GM18951 (cell line): ENCODE measurements around the gene EBI3.

Experiments used
- POLR2A ChIP-seq: IDR thresholded peaks from 4 replicates; pipeline ENCODE4 v1.6.1; 2011; ENCODE audit warnings: mild to moderate bottlenecking; ENCODE audit not compliant: insufficient read length, insufficient read depth; ENCODE audit errors: extremely low read depth
- in situ Hi-C: fragments of 300-500 bp; cut with MboI; formaldehyde crosslinking; loops from one replicate; pipeline ENCODE4 v1.12.0; 2022; ENCODE audit warnings: low sequenced_read_pairs, mixed read lengths, inconsistent platforms; ENCODE audit not compliant: unreplicated experiment

Gene EBI3

DNA sequence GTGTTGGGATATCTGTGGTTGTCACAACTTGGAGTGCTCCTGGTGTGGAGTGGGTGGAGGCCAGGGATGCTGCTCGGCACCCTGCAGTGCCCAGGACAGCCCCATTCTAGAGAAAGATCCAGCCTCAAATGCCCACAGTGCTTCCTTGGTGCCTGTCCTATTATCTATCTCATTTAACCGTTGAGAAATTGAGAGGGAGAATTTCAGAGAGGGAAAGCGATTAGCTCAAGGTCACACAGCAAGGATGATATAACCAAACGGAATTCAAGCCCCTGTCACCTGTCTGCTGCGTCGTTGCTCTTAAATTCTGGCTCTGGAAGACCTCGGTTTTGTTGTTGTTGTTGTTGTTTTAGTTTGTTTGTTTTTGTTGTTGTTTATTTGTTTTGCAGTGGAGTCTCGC lies 33.3 kb upstream of the EBI3 start:
- in situ Hi-C loops = no loop called here
- no peak for TF ChIP-seq POLR2A

DNA sequence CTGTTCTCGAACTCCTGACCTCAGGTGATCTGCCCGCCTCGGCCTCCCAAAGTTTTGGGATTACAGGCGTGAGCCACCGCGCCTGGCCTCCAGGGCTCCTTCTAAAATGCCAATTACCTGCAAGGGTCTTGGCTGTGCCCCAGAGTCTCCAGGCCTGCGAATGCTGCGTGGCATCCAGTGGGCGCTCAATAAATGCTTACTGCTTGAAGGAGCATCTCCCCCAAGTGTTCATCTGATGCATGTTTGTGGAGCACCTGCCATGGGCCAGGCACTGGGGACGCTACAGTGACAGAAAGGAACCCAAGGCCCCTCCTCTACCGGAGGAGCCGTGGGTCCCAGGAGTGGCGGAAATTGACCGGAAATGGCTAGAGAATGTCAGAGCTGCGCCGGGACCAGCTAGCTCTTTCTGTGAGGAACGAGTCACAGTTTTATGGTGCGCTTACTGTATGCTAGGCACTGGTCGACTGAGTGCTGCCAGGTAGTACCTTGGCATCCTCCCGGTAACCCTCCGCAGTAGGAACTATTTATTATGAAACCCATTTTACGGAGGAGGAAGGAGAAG lies 32.7 kb upstream of the EBI3 start:
- TF ChIP-seq POLR2A = no peak
- in situ Hi-C loops = no loop called here

DNA sequence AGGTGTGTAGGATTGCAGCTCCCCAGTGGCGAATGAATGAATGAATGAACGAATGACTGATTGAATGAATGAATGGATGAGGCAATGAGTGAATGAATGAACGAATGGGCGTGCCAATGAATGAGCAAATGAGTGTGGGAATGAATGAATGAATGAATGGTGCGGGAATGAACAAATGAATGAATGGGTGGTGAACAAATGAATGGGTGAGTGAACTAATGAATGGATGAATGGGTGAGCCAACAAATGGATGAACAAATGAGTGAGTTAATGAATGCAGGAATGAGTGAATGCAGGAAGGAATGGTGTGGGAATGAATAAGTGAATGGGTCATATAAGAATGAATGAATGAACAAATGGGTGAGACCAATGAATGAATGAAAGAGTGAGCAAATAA lies 32.1 kb upstream of the EBI3 start:
- TF ChIP-seq POLR2A = no peak
- in situ Hi-C loops = no loop called here

DNA sequence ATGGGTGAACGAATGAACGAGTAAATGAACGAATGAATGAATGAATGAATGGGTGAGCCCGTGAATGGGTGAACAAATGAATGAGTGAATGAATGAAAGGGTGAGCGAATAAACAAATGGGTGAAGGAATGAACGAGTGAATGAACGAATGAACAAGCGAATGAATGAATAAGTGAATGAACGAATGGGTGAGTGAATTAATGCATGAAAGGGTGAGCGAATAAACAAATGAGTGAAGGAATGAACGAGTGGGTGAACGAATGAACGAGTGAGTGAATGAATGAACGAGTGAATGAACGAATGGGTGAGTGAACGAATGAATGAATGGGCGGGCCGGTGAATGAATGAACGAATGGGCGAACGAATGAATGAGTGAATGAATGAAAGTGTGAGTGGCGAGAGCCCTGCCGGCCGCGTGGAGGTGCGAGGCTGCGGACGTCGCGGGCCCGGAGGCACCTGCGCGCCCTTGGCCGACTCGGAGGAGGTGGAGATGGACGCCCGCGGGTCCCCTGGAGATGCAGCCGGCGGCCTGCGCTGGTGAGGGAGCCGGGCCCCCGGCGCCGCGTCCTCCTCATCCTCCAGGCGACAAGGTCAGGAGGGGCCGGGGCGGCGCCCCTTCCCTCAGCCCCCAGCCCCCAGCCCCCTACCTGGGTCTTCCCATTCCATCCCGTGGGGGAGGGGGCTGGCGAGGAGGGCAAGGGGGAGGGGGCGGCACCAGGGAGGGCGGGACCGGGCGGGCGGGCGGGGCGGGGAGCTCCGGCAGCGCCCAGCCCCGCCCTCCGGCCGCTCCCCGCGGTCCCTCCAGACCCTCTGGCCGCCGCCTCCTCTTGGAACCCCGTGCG lies 31.5 kb upstream of the EBI3 start:
- no peak for TF ChIP-seq POLR2A
- in situ Hi-C loops = no loop called here

DNA sequence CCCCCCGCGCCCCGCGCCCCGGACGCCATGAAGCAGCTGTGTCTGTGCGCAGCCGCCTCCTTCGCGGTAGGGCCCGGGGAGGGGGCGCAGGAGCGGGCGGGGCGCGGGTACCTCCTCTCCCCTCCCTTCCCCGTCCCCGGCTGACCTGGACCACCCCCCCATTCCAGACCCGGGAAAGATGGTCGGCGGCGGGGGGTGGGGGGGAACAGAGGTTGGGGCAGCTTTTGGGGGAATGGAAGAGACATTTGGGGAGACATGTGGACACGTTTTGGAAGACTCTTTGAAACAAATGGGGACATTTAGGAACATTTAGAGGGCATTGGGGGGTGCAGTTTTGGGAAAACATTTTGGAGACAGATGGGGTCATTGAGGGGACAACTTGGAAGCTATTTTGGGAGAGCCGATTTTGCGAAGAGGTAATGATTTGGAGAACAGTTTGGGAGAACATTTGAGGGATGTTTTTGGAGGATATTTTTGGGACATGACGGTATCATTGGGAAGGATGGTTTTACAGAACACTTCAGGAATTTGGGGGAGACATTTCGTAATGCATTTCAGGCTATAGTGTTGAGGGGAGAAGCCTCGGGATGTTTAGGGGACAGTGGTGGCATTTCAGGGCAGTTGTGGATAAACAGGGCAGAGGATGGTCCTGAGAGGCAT lies 30.7 kb upstream of the EBI3 start:
- in situ Hi-C loops = no loop called here
- no peak for TF ChIP-seq POLR2A

DNA sequence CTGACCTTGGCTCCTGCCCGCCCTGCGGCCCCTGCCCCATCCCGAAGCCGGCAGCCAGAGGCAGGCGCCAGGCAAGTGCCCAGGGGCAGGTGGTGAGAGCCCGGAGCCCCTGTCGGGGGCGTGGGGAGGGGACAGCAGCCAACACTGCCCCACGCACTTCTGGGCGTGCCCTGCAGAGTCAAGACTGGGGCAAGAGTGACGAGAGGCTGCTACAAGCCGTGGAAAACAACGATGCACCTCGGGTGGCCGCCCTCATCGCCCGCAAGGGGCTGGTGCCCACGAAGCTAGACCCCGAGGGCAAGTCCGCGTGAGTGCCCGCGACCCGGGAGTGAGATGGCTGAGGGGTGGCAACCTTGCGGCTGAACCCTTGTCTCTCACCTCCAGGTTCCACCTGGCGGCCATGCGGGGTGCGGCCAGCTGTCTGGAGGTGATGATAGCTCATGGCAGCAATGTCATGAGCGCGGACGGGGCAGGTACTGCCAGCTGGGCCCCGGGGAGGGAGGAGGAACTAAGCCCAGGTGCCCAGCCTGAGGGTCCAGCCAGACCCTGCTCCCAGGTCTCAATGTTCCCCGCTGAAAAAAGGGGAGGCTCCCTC lies 29.5 kb upstream of the EBI3 start:
- in situ Hi-C loops = no loop called here

DNA sequence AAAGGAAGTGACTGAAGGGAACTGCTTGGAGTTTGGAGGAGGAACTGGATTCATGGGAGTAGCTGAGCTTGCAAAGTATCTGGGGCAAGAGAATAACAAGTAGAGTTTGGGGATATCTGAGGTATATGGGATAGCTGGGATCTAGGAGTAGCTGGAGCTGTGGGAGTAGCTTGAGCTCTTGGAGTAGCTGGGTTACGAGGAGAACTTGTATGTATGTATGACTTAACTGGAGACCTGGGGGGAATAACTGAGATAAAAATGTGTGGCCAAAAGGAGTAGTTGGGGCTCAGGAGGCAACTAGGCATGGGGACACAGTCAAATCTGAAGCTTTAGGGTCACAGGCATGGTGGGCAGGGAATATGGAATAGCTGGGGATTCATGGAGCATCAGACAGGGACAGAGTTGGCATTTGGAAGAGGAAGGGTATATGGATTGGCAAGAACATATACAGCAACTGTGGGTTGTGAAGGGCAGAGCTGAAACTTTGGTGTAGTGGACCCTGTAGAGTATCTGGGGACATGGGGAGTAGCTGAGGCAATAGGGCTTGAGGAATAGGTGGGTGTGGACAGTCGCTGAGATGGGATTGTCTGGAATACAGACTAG lies 28.3 kb upstream of the EBI3 start:
- in situ Hi-C loops = no loop called here
- TF ChIP-seq POLR2A = no peak

More for the DNA sequence above, 29.5 kb upstream of the EBI3 start:
- no peak for TF ChIP-seq POLR2A

DNA sequence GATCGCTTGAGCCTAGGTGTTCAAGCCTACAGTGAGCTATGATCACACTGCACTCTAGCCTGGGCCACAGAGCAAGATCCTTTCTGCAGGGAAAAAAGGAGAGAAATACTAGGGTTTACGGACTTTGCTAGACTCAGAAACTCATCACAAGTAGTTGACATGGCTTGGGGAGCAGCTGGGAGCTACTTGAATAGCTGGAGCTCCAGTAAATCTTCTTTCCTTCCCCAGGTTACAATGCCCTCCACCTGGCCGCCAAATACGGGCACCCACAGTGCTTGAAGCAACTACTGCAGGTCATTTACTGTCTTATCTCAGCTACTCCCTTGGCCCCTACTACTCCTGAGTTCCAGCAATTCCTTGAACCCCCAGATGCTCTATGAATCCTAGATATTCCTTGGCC lies 27.5 kb upstream of the EBI3 start:
- in situ Hi-C loops = no loop called here
- no peak for TF ChIP-seq POLR2A

DNA sequence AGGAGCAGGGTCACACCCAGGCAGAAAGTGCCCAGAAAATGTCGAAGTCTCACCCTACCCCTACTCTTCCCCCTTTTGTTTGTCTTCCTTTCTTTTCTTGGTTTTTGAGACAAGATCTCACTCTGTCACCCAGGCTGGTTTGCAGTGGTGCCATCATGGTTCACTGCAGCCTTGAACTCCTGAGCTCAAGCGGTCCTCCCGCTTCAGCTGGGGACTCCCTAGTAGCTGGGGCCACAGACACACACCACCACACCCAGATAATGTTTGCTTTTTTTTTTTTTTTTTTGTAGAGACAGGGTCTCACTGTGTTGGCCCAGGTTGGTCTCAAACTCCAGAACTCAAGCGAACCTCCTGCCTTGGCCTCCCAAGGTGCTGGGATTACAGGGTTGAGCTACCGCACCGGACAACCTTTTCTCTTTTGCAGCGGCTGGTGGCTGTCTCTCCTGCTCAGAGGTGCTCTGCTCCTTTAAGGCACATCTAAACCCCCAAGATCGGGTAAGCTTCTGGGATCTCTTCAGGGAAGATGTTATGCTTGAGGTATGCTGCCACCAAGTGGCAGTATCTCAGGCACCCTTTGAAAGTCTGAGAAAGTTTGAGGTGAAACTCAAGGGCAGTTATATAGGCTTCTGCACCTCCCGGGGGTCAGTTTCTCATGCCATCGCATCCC lies 22.4 kb upstream of the EBI3 start:
- no peak for TF ChIP-seq POLR2A
- in situ Hi-C loops = no loop called here

DNA sequence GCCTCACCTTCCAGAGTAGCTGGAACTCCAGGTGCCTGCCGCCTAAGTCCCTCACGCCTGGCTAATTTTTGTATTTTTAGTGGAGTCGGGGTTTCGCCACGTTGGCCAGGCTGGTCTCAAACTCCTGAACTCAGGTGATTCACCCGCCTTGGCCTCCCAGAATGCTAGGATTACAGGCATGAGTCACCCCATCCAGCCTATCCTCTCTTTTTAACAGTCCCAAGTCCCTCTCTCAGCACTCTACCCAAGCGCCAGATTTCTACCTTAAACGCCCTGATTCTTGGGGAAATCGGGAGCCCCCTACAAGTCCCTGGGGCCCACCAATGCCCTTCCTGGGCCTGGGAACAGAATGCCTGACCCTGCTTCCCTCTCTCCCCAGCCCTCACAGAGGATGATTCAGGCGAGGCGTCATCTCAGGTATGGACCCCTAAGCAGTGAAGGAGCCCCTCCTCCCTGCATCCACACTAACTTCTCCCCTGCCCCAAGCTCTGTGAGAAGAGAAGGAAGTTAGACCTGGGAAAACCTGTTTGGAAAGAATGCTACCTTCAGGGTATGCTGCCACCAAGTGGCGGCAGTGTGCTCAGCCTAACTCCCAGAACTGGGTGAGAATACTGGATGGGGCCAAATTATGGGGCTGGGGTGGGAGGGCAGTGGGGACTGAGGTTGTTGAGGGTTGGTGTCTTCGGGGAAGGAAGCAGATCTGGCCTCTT lies 20.8 kb upstream of the EBI3 start:
- no peak for TF ChIP-seq POLR2A
- in situ Hi-C loops = no loop called here

DNA sequence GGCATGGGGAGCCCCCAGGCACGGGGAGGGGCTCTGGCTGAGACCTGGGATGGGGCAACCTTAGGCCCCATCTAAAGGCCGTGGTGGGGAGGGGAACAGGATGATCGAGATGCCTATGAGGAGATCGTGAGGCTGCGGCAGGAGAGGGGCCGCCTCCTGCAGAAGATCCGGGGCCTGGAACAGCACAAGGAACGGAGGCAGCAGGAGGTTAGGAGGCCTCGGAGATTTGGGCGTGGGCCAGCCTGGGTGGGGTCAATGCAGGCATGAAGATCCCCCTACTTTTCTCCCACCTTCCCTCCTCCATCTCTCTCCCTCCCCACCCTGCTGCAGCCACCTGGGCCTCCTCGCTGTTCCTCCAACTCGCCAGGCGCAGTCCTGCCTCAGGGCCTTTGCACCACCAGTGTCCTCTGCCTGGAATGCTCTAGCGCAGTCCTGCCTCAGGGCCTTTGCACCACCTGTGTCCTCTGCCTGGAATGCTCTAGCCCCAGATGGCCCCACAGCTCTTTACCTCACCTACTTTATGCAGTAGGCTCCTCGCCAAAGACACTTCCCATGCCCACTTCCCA lies 19.1 kb upstream of the EBI3 start:
- in situ Hi-C loops = no loop called here
- TF ChIP-seq POLR2A = no peak

DNA sequence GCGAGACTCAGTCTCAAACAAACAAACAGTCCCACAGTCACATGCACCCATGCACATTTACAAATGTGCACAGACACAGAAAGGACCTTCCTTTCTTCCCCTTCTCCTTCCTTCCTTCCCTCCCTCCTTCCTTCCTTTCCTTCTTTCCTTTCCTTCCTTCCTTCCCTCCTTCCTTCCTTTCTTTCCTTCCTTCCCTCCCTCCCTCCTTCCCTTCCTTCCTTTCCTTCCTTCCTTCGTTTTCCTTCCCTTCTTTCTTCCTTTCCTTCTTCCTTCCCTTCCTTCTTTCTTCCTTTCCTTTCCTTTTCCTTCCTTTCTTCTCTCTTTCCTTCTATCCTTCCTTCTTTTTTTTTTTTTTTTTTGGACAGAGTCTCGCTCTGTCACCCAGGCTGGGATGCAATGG lies 16.2 kb upstream of the EBI3 start:
- in situ Hi-C loops = no loop called here
- TF ChIP-seq POLR2A = no peak

DNA sequence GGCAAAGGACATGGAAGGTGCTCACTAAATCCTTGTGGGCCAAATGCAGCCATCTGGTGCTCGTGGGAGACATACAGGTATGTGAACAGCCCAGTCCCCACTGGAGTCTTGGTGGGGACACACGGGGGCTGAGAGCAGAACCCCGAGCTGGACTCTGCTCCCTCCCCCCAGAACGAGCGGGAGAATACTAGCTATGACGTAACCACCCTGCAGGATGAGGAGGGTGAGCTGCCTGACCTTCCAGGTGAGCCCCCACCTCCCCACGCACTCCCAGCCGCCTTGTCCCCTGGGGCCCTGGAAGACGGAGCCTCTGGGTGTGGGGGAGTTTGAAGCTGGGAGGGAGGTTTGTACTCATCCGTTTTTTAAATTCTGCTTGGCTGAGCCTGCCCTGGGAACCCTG lies 13.5 kb upstream of the EBI3 start:
- in situ Hi-C loops = no loop called here
- TF ChIP-seq POLR2A = no peak
